ENCODE data around the gene BDP1.
A peak's percentile ranks its signal among the peaks of the same experiment; 100 is the strongest.
"Not testable (repeated sequence)": the region's sequence is repeated elsewhere in the genome, so short reads cannot be mapped to it uniquely, and the experiment has no call there.

Gene BDP1

GRCh38 chr5:71455427-71456361, at the start of gene BDP1:
TSS of gene BDP1 (plus strand) at chr5:71455651. CDS start at chr5:71455878, 227 bp downstream.
- DNase-seq (ENCODE audit: low read depth) = peak; percentile 92

GRCh38 chr5:71410088-71410487, 45.4 kb upstream of the BDP1 start:
- DNase-seq (ENCODE audit: low read depth) = not testable (repeated sequence)

GRCh38 chr5:71415626-71416025, 39.8 kb upstream of the BDP1 start:
- DNase-seq (ENCODE audit: low read depth) = not testable (repeated sequence)

GRCh38 chr5:71418026-71418425, 37.4 kb upstream of the BDP1 start:
- not testable (repeated sequence) for DNase-seq (ENCODE audit: low read depth)

GRCh38 chr5:71421278-71421677, 34.2 kb upstream of the BDP1 start:
- not testable (repeated sequence) for DNase-seq (ENCODE audit: low read depth)

- DNase-seq (ENCODE audit: low read depth) = not testable (repeated sequence)
These were observed 31.6 kb upstream of the BDP1 start for GRCh38 chr5:71423896-71424295.

GRCh38 chr5:71426686-71427474, 28.6 kb upstream of the BDP1 start:
- DNase-seq (ENCODE audit: low read depth) = not testable (repeated sequence)

GRCh38 chr5:71432410-71432809, 23.0 kb upstream of the BDP1 start:
- not testable (repeated sequence) for DNase-seq (ENCODE audit: low read depth)

- DNase-seq (ENCODE audit: low read depth) = not testable (repeated sequence)
These were observed 20.6 kb upstream of the BDP1 start for GRCh38 chr5:71434825-71435224.

- DNase-seq (ENCODE audit: low read depth) = not testable (repeated sequence)
These were observed 13.9 kb upstream of the BDP1 start for GRCh38 chr5:71441564-71441963.

GRCh38 chr5:71443891-71444290, 11.6 kb upstream of the BDP1 start:
- not testable (repeated sequence) for DNase-seq (ENCODE audit: low read depth)

GRCh38 chr5:71445015-71445414, 10.4 kb upstream of the BDP1 start:
- DNase-seq (ENCODE audit: low read depth) = not testable (repeated sequence)

- not testable (repeated sequence) for DNase-seq (ENCODE audit: low read depth)
These were observed 9.8 kb upstream of the BDP1 start for GRCh38 chr5:71445523-71446152.

GRCh38 chr5:71446540-71447216, 8.8 kb upstream of the BDP1 start:
- DNase-seq (ENCODE audit: low read depth) = not testable (repeated sequence)

- peak; percentile 39 for DNase-seq (ENCODE audit: low read depth)
These were observed 8.1 kb upstream of the BDP1 start for GRCh38 chr5:71447218-71447808.

GRCh38 chr5:71452876-71453275, 2.6 kb upstream of the BDP1 start:
- no peak for DNase-seq (ENCODE audit: low read depth)

- no peak for DNase-seq (ENCODE audit: low read depth)
These were observed 538 bp upstream of the BDP1 start for GRCh38 chr5:71454913-71455312.

GRCh38 chr5:71456362-71456743, 902 bp downstream of the BDP1 start:
- DNase-seq (ENCODE audit: low read depth) = no peak

- DNase-seq (ENCODE audit: low read depth) = no peak
These were observed 1.7 kb downstream of the BDP1 start for GRCh38 chr5:71457106-71457505.

- DNase-seq (ENCODE audit: low read depth) = no peak
These were observed 5.2 kb downstream of the BDP1 start for GRCh38 chr5:71460693-71461092.

- no peak for DNase-seq (ENCODE audit: low read depth)
These were observed 5.9 kb downstream of the BDP1 start for GRCh38 chr5:71461360-71461759.
